CD8-positive, alpha-beta memory T cell (primary cell): Measurements from ENCODE around the gene CYS1. TPM values are rescaled to one million over a fixed set of nuclear protein-coding genes. Genes with fewer than 3 reads are reported as not detected.

ENCODE experiments used
- CTCF ChIA-PET: fragments of 350-600 bp; sonication (Branson Sonifier 250); formaldehyde crosslinking; loops from one replicate; lab custom pipeline; 2021; ENCODE audit warnings: antibody characterized with exemption; lab: Charles Lee
- POLR2A ChIA-PET: fragments of 350-600 bp; sonication (Branson Sonifier 250); formaldehyde crosslinking; loops from one replicate; lab custom pipeline; 2021; ENCODE audit warnings: antibody characterized with exemption; lab: Charles Lee
- DNase-seq, 5 donors: peaks; one replicate each; pipeline versions ENCODE4 v3.0.0 to v3.0.0-alpha.2; 2020 to 2022; ENCODE audit warnings: mixed read lengths in 1 of 5
- H3K27ac ChIP-seq: one replicate; pipeline ENCODE4 v1.7.0; 2013; ENCODE audit warnings: low read depth, mild to moderate bottlenecking, low read length, moderate library complexity
- H3K27me3 ChIP-seq: 2 replicates; pipeline ENCODE4 v1.7.0; 2013; ENCODE audit warnings: low read length, mild to moderate bottlenecking; ENCODE audit not compliant: insufficient read depth, poor library complexity, severe bottlenecking
- H3K36me3 ChIP-seq: 2 replicates; pipeline ENCODE4 v1.7.0; 2013; ENCODE audit warnings: mild to moderate bottlenecking, low read length, moderate library complexity; ENCODE audit not compliant: insufficient read depth
- H3K4me1 ChIP-seq: 2 replicates; pipeline ENCODE4 v1.7.0; 2013; ENCODE audit warnings: mild to moderate bottlenecking, low read length, moderate library complexity; ENCODE audit not compliant: insufficient read depth
- H3K4me3 ChIP-seq: 2 replicates; pipeline ENCODE4 v1.7.0; 2013; ENCODE audit warnings: mild to moderate bottlenecking, low read length
- H3K9me3 ChIP-seq: 2 replicates; pipeline ENCODE4 v1.7.0; 2013; ENCODE audit warnings: mild to moderate bottlenecking, low read length
- H3K27ac Mint-ChIP-seq, 8 donors: one replicate each; pipeline ENCODE4 v1.8.0; 2020 to 2021; ENCODE audit warnings: mixed read lengths in 8 of 8, mild to moderate bottlenecking in 6 of 8, inconsistent platforms in 3 of 8, moderate library complexity in 3 of 8
- H3K27me3 Mint-ChIP-seq, 2 donors: one replicate each; pipeline ENCODE4 v1.8.0; 2020 to 2021; ENCODE audit warnings: mixed read lengths in 2 of 2, mild to moderate bottlenecking in 1 of 2, moderate library complexity in 1 of 2
- H3K36me3 Mint-ChIP-seq, 3 donors: one replicate each; pipeline ENCODE4 v1.8.0; 2020 to 2021; ENCODE audit warnings: mixed read lengths in 3 of 3, inconsistent platforms in 1 of 3, mild to moderate bottlenecking in 1 of 3
- H3K4me1 Mint-ChIP-seq, 3 donors: one replicate each; pipeline ENCODE4 v1.8.0; 2020 to 2021; ENCODE audit warnings: mixed read lengths in 3 of 3, inconsistent platforms in 1 of 3, mild to moderate bottlenecking in 1 of 3
- H3K4me3 Mint-ChIP-seq, 7 donors: one replicate each; pipeline ENCODE4 v1.8.0; 2020 to 2021; ENCODE audit warnings: mixed read lengths in 7 of 7, mild to moderate bottlenecking in 6 of 7, moderate library complexity in 4 of 7, inconsistent platforms in 2 of 7
- H3K9me3 Mint-ChIP-seq, 5 donors: one replicate each; pipeline ENCODE4 v1.8.0; 2020 to 2022; ENCODE audit warnings: mixed read lengths in 5 of 5, mild to moderate bottlenecking in 3 of 5, moderate library complexity in 2 of 5, inconsistent platforms in 1 of 5
- polyA plus RNA-seq: library from polyadenylated mRNA; unstranded; fragments of 300-500 nt; fragmentation: Illumina TruSeq; gene quantifications from one replicate; pipeline ENCODE4 v1.2.3, GENCODE V29; 2021
- total RNA-seq, 2 experiments: library from RNA; stranded (reverse); gene quantifications; one replicate each; pipeline ENCODE4 v1.2.3, GENCODE V29; 2021

The CYS1 gene
- total and polyA plus RNA-seq, 3 experiments from 2014 or later = 0.07 to 0.20 (median 0.09) TPM

DNA sequence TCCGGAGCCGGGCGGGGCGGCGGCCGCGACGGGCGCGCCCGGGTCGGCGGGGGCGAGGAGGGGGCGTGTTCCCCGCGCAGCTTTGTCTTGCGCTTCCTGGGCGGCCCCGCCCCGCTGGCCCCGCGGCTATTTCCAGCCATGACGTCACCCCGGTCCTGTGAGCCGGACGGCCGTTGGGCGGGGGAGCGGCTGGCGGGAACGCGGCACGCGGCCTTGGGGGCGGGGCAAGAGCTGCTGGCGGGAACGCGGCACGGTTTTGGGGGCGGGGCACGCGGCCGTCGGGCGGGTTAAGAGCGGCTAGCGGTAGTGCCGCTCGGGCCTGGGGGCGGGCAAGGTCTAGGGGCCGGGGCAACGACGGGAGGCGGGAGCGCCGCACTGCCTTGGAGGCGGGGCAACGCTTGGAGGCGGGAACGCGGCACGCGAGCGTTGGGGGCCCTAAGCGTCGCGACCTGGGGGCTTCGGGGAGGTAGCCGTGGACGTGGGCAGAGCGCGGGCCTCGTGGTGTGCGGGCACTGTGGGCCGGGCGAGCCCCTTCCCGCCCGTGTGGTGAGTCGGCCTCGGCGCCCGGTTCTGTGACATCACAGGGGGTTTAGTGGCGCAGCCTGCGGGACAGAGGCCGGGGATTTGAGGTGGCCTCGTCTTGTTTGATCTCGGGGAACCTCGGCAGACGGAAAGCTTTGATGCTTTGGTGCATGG, 36.2 kb downstream of the CYS1 start:
- H3K27ac ChIP-seq = peak overlapping the region; percentile 69

GRCh38 chr2:10043256-10043905, 36.8 kb downstream of the CYS1 start, which contains the start of gene KLF11:
TSS of gene KLF11 (plus strand) at chr2:10043550. CDS start at chr2:10043717, 167 bp downstream.
- DNase-seq = peak; percentile 77 to 89 (median 82)
- peaks cover 28 to 49% (median 31%) of the 10 kb centered on the region in 3 donors for H3K4me1 Mint-ChIP-seq
- peaks cover 0 to 6% of the 10 kb centered on the region in 2 donors for H3K27me3 Mint-ChIP-seq
- peaks cover 0 to 23% (median 0%) of the 10 kb centered on the region in 3 donors for H3K36me3 Mint-ChIP-seq
- Histone ChIP-seq H3K4me3 (peak within 1 kb of the TSS; percentile 64), H3K27ac (peak within 1 kb of the TSS; percentile 69), H3K9me3 (no peaks in the 10 kb centered on the region), H3K36me3 (peaks cover 7% of the 10 kb centered on the region), H3K27me3 (no peaks in the 10 kb centered on the region), H3K4me1 (peaks cover 17% of the 10 kb centered on the region)
- ChIA-PET CTCF (interaction anchor here (0.9 to 1.0 kb wide), 3 partner anchors 59 to 244 kb away, joined by 3 to 6 read pairs (median 3); partner anchors contain the start of gene TAF1B), POLR2A (interaction anchor here (0.6 to 1.9 kb wide), 6 partner anchors 12 to 404 kb away, joined by 3 to 10 read pairs (median 4); partner anchors contain the start of gene ODC1)
- peak within 1 kb of the TSS; percentile 91 to 99 (median 97) for H3K27ac Mint-ChIP-seq
- no peaks in the 10 kb centered on the region for H3K9me3 Mint-ChIP-seq
- H3K4me3 Mint-ChIP-seq = peak within 1 kb of the TSS; percentile 84 to 94 (median 87)

More for the DNA sequence above, 36.2 kb downstream of the CYS1 start:
- POLR2A ChIA-PET = interaction anchor here (0.6 to 1.9 kb wide), 9 partner anchors 13 to 404 kb away, joined by 3 to 10 read pairs (median 4); partner anchors contain the start of genes ODC1 and TAF1B
- Mint-ChIP-seq H3K4me1 (peaks cover 28 to 53% (median 31%) of the 10 kb centered on the region in 3 donors), H3K4me3 (peak overlapping the region; percentile 78 to 85 (median 83)), H3K36me3 (peaks cover 0 to 27% (median 0%) of the 10 kb centered on the region in 3 donors), H3K27ac (peak overlapping the region; percentile 88 to 98 (median 96)), H3K9me3 (no peaks in the 10 kb centered on the region), H3K27me3 (peaks cover 0 to 6% of the 10 kb centered on the region in 2 donors)
- Histone ChIP-seq H3K4me3 (peak overlapping the region; percentile 50), H3K4me1 (peaks cover 17% of the 10 kb centered on the region), H3K9me3 (no peaks in the 10 kb centered on the region), H3K36me3 (peaks cover 10% of the 10 kb centered on the region), H3K27me3 (no peaks in the 10 kb centered on the region)
- peak; percentile 90 to 96 (median 94) for DNase-seq
- CTCF ChIA-PET = interaction anchor here (0.9 to 9.6 kb wide), 6 partner anchors 11 to 245 kb away, joined by 3 to 201 read pairs (median 4); partner anchors contain the start of gene TAF1B

DNA sequence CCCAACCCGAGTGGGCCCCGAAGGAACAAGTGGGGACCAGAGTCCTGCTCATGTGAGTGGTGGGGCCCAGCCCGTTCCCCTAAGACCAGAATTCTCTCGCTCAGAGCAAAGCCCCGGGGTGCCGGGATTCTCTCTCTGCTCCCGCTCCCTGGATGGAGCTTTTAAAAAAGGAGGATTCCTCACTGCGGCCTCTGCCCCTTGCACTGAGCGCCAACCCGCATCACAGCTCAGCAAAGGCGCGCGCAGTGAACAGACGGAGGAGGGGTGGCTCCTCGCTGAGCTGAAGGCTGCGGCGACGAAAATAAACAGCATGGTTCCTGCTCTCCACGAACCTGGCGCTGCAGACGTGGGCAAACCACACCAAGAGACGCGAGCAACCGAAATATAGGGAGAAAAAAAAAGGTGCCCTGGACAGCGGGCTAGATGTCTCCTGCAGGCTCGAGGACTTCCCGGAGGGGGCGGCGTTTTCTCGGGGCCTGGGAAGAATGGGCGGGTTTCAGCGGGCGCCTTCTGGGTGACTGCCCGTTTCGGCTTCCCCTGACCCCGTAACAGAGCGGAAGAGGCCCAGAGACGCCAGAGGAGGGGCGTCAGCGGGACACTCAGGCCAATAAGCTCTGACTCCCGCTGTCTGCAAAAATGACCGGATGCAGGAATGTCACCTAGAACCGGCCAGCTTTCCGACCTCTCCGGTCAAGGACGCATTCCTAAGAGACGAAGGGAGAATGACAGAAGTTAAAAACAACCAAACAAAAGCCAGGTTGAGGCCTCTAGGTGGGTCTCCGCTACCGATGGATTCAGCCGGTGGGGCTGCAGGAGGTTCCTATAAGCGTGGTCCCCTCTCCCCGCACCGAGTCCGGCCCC, 37.7 kb downstream of the CYS1 start:
- peak overlapping the region; percentile 54 for H3K27ac ChIP-seq
- CTCF ChIA-PET = interaction anchor here (0.9 to 1.1 kb wide), 4 partner anchors 58 to 243 kb away, joined by 3 to 8 read pairs (median 4); partner anchors contain the start of gene TAF1B
- Mint-ChIP-seq H3K4me3 (peak overlapping the region; percentile 84 to 94 (median 87)), H3K27me3 (peaks cover 0 to 6% of the 10 kb centered on the region in 2 donors), H3K4me1 (peaks cover 29 to 49% (median 31%) of the 10 kb centered on the region in 3 donors), H3K36me3 (peaks cover 0 to 15% (median 0%) of the 10 kb centered on the region in 3 donors), H3K27ac (peak overlapping the region; percentile 83 to 99 (median 92)), H3K9me3 (no peaks in the 10 kb centered on the region)
- POLR2A ChIA-PET = interaction anchor here (1.2 to 1.5 kb wide), 2 partner anchors 13 to 58 kb away, joined by 4 read pairs; no protein-coding TSS in a partner anchor
- peak overlapping the region; percentile 64 for H3K4me3 ChIP-seq
- DNase-seq = peak; percentile 20 to 64 (median 46)
- no peaks in the 10 kb centered on the region for H3K9me3 ChIP-seq
- H3K36me3 ChIP-seq = no peaks in the 10 kb centered on the region
- no peaks in the 10 kb centered on the region for H3K27me3 ChIP-seq
- H3K4me1 ChIP-seq = peaks cover 17% of the 10 kb centered on the region

GRCh38 chr2:10041711-10042110, 38.5 kb downstream of the CYS1 start:
- peak overlapping the region; percentile 52 to 94 (median 87) for H3K4me3 Mint-ChIP-seq
- CTCF ChIA-PET = interaction anchor here (1.1 kb wide), 1 partner anchor 57 kb away, joined by 8 read pairs; no protein-coding TSS in a partner anchor
- no peak overlapping the region for H3K4me3 ChIP-seq
- no peaks in the 10 kb centered on the region for H3K27me3 ChIP-seq
- H3K27me3 Mint-ChIP-seq = peaks cover 0 to 6% of the 10 kb centered on the region in 2 donors
- DNase-seq = no peak
- no peaks in the 10 kb centered on the region for H3K9me3 ChIP-seq
- POLR2A ChIA-PET = interaction anchor here (1.5 kb wide), 1 partner anchor 58 kb away, joined by 4 read pairs; no protein-coding TSS in a partner anchor
- peaks cover 17% of the 10 kb centered on the region for H3K4me1 ChIP-seq
- peaks cover 25 to 43% (median 31%) of the 10 kb centered on the region in 3 donors for H3K4me1 Mint-ChIP-seq
- peak overlapping the region in 5 of 8 donors; percentile 10 to 98 (median 63) for H3K27ac Mint-ChIP-seq
- H3K36me3 Mint-ChIP-seq = peaks cover 0 to 7% (median 0%) of the 10 kb centered on the region in 3 donors
- no peaks in the 10 kb centered on the region for H3K36me3 ChIP-seq
- no peaks in the 10 kb centered on the region for H3K9me3 Mint-ChIP-seq
- H3K27ac ChIP-seq = no peak overlapping the region

DNA sequence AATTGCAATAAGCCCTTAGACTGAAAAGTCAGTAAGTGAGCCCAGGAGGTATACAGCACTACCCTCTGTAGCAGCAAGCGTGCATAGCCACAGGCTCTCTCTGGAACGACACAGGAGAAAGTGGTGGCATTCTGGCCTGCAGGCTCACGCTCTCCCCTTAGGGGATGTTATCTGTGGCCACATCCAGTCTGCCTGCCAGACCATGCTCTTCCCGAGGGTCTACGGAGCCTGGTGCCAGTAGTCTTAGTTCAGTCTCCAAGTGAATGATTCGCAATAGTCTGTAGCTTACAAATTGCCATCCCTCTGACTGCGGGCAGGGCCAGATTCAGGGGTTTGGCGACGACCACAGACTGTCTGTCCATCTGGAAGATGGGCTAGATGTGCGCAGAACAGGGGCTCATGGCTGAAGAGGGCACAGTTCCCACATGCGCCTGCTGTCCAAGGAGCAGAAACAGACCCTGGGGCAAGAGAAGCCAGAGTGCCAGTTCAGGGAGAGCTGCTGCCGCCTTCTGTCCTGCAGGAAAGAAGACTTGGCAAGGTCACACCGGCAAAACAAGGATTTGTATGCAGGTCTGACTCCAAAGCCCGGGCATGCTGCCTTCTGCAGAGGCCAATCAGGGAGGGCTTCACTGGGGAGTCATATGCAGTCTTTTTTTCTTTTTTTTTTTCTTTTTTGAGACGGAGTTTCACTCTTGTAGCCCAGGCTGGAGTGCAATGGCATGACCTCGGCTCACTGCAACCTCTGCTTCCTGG, 40.4 kb downstream of the CYS1 start:
- peaks cover 18% of the 10 kb centered on the region for H3K4me1 ChIP-seq
- H3K4me3 ChIP-seq = no peak overlapping the region
- H3K4me3 Mint-ChIP-seq = peak overlapping the region in 1 of 7 donors; percentile 94
- no peaks in the 10 kb centered on the region for H3K27me3 ChIP-seq
- H3K9me3 Mint-ChIP-seq = no peaks in the 10 kb centered on the region
- peaks cover 0 to 5% of the 10 kb centered on the region in 2 donors for H3K27me3 Mint-ChIP-seq
- no peak for DNase-seq
- peaks cover 28 to 35% (median 35%) of the 10 kb centered on the region in 3 donors for H3K4me1 Mint-ChIP-seq
- CTCF ChIA-PET = interaction anchor here (1.1 kb wide), 1 partner anchor 33 kb away, joined by 3 read pairs; no protein-coding TSS in a partner anchor
- peak overlapping the region in 1 of 8 donors; percentile 98 for H3K27ac Mint-ChIP-seq
- H3K27ac ChIP-seq = no peak overlapping the region
- H3K36me3 Mint-ChIP-seq = no peaks in the 10 kb centered on the region
- POLR2A ChIA-PET = no interaction called here
- no peaks in the 10 kb centered on the region for H3K36me3 ChIP-seq
- H3K9me3 ChIP-seq = no peaks in the 10 kb centered on the region

GRCh38 chr2:10038716-10039115, 41.5 kb downstream of the CYS1 start:
- Mint-ChIP-seq H3K4me3 (peak overlapping the region in 1 of 7 donors; percentile 94), H3K9me3 (no peaks in the 10 kb centered on the region), H3K36me3 (no peaks in the 10 kb centered on the region), H3K27ac (peak overlapping the region in 1 of 8 donors; percentile 98), H3K4me1 (peaks cover 28 to 34% (median 33%) of the 10 kb centered on the region in 3 donors), H3K27me3 (peaks cover 0 to 3% of the 10 kb centered on the region in 2 donors)
- H3K36me3 ChIP-seq = no peaks in the 10 kb centered on the region
- no peaks in the 10 kb centered on the region for H3K27me3 ChIP-seq
- H3K4me3 ChIP-seq = no peak overlapping the region
- H3K9me3 ChIP-seq = no peaks in the 10 kb centered on the region
- DNase-seq = no peak
- H3K27ac ChIP-seq = no peak overlapping the region
- ChIA-PET CTCF (interaction anchor here (1.1 to 6.3 kb wide), 2 partner anchors 9 to 54 kb away, joined by 5 to 40 read pairs; no protein-coding TSS in a partner anchor), POLR2A (no interaction called here)
- H3K4me1 ChIP-seq = peaks cover 12% of the 10 kb centered on the region
